ENCODE results near the gene PHF21A. TPM values are rescaled to one million over a fixed set of nuclear protein-coding genes. Genes with fewer than 3 reads are reported as not detected.

PHF21A gene
- polyA plus RNA-seq, 3 donors = 46.6 to 58.0 (median 56.1) TPM

DNA sequence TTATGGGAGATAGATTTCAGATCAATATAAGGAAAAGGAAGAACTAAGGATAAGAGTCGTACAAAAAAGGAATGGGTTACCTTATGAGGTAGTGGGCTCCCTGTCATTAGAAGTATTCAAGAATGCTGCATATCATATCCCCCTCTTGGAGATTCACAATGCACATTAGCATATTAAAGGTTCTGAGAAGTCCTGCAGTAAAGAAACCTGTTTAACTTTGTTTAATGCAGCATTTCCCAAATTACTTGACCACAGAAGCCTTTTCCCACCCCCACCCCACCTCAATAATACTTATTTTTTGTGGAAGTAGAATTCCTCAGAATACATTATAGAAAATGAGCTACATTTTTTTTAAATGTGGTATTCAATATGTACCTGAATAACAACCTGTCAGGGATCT is 30.9 kb downstream of the PHF21A start:
- no peak for DNase-seq

DNA sequence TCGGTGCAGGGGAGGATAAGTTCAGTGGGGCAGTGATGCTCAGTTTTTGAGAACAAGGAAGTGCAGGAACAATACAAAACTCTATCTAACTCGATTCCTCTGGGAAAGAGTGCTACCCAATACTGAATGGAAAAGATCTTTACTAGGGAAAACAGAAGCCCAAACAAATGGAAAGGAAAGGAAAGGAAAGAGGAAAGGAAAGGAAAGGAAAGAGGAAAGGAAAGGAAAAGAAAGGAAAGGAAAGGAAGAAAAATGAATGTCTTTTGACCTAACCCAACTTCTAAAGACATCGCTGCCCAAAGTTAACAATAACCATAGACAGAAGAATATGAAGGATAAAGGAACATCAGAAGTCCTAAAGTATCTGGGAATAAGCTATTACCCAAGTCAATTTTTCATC is 41.6 kb downstream of the PHF21A start:
- DNase-seq = no peak

GRCh38 chr11:46075928-46076327 is 45.3 kb downstream of the PHF21A start:
- no peak for DNase-seq

DNA sequence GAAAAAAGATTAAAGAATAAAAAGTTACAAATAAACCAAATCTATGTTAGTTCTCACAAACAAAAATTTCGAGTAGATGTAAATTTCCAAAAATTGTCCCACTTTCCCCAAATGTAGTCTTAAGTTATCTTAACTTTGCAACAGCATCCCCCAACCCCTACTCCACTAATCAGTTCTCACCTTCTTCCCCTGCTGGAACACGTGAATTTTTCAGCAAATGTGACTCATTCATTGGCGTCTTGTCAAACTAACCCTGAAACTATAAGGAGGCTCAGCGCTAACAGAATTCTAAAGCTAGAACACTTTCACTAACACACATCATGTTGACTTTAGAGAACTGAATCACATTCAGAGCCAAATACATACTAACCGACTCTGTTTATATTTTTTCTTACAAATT is 46.1 kb downstream of the PHF21A start:
- no peak for DNase-seq

DNA sequence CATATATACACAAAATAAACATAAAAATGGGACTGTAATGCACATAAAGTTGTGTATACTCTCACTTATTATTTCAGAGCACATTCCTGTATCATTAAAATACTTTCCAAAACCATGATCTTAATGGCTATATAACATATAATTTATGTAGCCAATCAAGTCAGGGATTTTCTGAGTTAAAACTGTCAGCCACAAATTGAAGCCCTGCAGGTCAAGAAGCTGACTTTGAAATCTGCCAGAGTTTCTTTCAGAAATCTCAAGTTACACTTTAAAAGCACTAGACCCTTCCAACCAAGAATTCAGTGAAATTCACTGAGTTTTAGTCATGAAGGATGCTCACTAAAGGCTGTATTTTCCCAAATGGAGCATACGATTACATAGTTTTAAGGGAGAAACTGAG is 47.6 kb downstream of the PHF21A start:
- DNase-seq = peak; percentile 9

DNA sequence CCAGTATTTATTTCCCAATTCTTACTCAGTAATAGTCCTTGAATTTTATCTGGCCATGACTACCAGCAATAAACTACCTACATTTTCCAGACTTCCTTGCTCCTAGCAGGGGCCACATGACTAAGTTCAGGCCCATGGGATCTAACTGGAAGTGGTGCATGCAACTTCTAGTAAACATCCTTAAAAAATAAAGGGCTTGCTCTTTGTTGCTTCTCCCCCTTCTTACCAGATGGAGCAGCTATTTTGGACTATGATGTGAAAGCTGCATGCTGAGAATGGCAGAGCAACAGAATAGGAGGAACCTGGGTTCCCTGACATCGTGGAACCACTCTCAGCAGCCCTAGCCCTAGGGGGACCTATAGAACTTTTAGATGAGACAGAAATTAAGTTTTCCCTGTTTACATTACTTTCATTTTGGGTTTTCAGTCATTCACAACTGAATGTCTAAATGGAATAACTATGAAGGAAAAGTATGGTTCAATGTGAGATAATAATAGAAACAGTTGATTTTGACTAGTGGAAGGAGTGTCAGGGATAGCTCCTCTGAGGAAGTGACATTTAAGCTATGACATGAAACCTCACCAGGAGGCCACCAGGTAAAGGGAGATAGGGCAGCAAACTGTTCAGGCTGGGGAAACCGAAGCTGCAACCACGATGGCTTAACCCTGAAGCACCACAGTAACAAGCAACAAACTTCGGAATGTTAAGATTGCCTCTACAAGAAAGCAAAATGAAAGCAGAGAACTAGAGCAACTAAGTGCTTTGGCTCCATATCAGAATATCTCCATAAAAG is 48.9 kb downstream of the PHF21A start:
- DNase-seq = no peak

DNA sequence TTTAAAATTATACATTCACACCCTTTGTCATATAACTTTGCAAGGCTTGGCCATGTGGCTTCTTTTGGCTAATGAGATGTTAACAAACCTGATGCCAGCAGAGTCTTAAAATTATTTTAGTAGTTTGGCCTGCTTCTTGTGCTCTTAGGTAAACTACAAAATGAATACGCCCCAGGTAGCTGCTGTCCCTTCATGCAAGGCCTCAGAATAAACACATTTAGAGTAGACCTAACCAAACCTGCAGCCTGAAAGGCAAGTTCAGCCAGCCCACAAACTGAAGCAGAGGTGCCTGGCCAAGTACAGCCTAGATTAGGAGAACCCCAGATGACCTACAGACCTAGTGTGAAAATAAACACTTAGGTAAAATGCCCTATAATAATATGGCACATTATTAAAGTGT is 50.2 kb downstream of the PHF21A start:
- DNase-seq = no peak

DNA sequence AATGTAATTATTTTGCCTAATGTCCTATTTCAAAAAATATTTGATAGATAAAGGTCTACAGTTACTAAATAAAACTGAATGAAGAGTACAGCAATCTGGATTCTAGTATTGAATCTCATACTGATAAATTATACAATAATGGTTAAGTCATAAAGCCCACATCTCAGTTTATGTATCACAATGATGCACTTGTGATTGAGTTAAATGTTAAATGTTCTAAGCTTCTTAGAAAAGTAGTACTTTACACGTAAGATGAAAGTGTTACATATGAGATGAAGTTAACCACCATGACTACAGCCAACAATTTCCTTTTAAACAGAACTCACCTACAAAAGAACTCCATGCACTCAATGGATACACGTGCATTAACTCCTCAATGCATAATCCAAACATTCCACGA is 51.7 kb downstream of the PHF21A start:
- no peak for DNase-seq

GRCh38 chr11:46066335-46066734 is 54.9 kb downstream of the PHF21A start:
- peak; percentile 10 for DNase-seq

DNA sequence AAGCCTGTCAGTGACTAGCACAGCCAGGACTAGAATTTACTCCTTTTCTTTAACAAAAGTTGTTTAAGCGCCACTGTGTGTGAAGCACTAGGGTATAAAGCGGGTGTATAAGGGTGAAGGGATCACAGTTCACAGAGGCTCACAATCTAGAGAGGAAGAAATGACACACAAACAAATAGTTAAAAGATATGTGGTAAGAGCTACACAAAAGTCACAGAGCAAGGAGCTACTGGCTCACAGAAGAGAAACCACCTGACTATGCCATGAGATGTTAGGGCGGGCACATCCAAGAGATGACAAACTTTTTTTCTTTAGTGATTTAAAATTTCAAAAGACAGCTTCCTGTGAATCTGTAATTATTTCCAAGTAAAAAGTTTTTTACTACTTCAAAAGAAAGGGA is 55.6 kb downstream of the PHF21A start:
- DNase-seq = no peak

DNA sequence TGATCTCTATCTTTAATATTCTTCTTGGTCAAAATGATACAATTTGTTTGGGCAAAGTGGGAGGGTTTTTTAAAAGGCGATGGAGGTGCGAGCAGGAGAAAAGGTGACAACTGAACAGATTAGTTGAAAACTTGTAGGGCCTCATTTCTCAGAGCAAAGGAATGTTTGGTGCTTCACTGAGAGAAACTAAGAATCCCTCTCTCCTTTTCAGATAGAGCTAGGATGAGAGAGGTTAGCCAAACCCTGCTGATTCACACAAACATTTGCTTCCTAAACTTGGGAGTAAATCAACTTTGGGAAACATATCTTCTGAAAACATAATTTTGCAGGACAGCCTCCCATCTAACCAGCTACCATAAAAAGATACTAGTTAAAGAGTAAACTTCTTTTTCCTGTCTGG is 57.0 kb downstream of the PHF21A start:
- DNase-seq = no peak

DNA sequence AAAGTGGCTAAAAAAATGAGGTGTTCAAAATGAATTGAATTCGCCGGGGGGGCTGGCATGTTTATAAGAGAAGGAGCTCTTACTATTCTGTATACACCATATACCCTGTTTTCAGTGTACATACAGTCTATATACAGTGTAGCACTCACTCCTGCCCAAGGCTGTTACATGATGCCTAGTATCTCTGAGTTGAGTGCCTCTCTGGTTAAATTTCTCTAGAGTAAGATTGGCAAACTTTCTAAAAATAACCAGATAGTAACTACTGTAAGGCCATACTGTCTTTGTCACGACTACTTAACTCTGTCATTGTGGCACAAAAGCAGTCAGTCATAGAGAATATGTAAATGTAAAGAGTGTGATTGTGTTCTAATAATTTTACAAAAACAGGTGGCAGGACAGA is 58.1 kb downstream of the PHF21A start:
- DNase-seq = no peak

- DNase-seq = no peak
Observed at GRCh38 chr11:46060013-46060412, 61.2 kb downstream of the PHF21A start.

DNA sequence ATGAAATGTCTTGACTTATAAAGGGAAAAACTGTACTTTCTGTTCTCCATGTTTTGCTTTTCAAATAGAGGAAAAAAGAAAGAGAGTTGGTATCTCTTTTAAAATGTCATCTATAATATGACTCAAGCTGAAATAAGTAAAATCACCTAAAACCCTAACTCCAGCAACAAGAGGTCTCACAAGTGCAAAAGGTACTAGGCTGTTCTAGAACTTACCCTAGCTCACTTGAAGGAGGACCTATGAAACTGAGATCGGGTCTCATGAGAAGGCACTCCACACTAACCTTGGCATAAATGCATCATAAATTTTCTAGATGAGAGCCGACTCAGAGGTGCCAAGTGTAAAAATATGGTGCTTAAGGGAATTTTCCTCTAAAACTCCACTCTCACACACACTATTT is 63.8 kb downstream of the PHF21A start:
- no peak for DNase-seq

GRCh38 chr11:46055371-46055770 is 65.9 kb downstream of the PHF21A start:
- DNase-seq = no peak

GRCh38 chr11:46051102-46051501 is 70.2 kb downstream of the PHF21A start:
- no peak for DNase-seq

DNA sequence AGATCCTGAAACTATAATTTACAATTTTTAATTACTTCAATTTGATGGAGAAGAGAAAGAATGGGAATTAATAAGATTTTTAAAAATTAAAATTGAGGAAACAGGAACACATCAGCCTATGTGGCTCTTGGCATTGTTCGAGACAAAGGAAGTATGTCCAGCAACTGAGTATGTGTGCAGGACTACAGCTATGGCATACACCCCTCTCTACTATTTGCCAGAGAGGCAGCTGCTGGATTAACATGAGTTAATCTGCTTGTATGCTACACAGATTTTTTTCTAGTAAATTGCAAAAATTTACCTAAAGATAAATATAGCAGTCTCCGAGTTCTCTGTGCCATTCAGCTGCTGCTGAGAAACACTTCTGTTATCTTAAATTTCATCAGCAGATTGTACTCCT is 70.6 kb downstream of the PHF21A start:
- no peak for DNase-seq

DNA sequence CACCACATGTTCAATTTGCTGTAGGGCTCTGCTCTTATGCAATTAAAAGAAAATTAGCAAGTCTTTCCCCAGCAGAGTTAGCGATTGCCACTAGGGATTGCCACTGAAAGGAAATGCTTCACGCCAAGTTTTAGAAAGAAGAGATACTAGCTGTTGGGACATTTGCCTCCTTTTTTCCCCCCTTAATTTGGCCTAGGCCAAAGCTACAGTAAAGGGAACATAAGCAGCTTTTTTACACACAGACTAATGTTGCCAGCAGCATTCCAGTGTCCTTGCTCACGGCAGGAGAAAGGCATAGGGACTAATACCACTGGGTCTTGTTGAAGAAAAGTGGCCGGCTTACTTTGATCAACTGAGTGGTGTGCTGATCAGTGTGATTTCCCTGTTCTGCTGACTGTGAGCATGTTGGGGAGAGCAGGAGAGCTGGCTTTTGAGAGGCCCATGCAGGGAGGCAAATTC is 71.2 kb downstream of the PHF21A start:
- peak; percentile 41 for DNase-seq

DNA sequence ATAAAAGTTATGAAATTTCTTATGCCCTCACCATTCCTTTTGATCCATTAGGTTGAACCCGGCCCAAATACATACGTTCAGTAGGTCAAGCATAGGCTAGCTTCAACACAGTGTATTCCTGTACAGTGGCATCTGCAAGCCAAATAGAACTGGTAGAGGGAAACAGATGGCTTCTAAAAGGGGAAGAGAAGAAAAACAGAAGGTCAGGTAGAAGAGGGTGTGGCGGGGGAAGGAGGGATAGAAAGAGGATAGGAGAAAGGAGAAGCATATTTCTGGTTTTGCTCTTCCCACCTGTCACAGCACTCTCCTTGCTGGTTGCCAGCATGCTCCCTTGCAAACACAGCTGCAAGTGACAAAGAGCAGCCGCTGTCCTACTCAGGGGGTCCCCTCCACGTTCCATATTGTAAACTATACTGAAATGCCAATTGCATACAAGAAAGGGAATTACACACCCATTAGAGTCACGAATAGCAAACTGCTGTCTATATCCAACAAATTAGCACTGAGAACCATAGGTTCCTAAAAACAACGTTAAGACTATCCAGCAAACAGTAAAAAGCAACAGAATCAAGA is 71.8 kb downstream of the PHF21A start:
- no peak for DNase-seq

DNA sequence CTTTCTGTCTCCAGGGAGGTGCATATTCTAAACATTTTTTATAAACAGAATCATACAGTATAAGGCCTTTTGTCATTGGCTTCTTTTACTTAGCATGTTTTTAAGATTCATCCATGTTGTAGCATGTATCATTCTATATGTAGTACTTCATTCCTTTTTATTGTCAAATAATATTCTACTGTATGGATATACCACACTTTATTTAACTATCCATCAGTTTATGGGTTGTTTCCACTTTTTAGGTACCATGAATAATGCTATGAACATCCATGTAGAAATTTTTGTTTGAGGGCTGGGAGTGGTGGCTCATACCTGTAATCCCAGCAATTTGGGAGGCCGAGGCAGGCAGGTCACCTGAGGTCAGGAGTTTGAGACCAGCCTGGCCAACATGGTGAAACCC is 73.1 kb downstream of the PHF21A start:
- no peak for DNase-seq

GRCh38 chr11:46047520-46047919 is 73.7 kb downstream of the PHF21A start:
- DNase-seq = no peak

GRCh38 chr11:46045811-46046210 is 75.4 kb downstream of the PHF21A start:
- DNase-seq = no peak

- no peak for DNase-seq
Observed at GRCh38 chr11:46044601-46045000, 76.7 kb downstream of the PHF21A start.

GRCh38 chr11:46039990-46040389 is 81.3 kb downstream of the PHF21A start:
- no peak for DNase-seq
